ENCODE data around the gene CARD9.

Gene CARD9

DNA sequence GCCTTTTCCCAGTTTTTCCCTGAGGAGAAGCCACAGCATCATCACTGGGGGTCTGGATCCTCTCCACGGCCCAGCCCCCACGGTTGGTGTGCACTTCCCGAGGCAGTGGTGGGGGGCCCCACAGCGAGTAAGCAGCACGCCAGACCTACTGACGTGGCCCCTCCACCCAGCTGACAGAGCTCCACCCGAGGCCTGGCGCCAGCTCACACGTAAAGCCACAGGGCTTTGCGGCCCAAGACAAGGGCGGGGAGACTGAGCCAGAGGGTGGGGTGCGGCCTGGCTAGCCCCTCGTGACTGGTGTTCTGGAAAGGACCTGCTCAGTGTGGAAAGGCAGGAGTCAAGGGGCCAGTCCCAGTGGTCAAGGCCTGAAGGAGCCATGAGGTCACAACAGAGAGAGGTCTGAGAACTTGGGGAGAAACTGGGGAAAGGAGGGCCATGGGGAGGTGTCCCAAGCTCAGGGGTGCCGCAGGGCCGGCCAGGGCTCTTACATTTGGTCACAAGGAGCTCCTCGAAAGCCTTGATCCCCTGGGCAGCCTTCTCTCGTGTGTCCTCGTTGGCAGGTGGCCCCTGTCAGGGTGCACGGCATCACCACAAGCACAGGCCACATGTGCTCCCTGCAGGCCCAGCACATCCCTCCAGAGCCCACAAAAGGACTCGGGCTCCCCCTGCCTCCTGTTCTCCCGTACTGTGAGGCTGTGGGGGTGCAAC is 21.0 kb upstream of the CARD9 start:
- FAIRE-seq (no peak), DNase-seq (ENCODE audit: insufficient read length, low spot score) (no peak)
- no peak for TF ChIP-seq POLR2A (IDR thresholded peaks at IDR 0.05; ENCODE audit: low read depth, low read length)

DNA sequence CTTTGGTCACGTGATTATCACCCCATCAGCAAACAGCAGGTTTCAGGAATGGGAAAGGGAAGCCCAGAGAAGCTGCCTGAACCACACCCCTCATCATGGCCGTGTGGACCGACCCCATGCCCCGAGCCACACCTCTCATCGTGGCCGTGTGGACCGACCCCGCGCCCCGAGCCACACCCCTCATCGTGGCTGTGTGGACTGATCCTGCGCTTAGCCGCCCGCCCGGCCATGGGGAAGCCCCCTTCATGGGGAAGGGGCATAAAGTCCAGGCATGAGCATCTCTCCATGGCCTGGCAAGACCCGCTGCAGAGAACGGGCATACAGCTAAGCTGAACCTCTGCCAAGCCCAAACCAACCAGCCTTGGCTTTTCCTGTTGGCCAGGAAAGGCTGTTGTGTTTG is 20.1 kb upstream of the CARD9 start:
- TF ChIP-seq POLR2A (IDR thresholded peaks at IDR 0.05; ENCODE audit: low read depth, low read length): no peak
- no peak for FAIRE-seq

DNA sequence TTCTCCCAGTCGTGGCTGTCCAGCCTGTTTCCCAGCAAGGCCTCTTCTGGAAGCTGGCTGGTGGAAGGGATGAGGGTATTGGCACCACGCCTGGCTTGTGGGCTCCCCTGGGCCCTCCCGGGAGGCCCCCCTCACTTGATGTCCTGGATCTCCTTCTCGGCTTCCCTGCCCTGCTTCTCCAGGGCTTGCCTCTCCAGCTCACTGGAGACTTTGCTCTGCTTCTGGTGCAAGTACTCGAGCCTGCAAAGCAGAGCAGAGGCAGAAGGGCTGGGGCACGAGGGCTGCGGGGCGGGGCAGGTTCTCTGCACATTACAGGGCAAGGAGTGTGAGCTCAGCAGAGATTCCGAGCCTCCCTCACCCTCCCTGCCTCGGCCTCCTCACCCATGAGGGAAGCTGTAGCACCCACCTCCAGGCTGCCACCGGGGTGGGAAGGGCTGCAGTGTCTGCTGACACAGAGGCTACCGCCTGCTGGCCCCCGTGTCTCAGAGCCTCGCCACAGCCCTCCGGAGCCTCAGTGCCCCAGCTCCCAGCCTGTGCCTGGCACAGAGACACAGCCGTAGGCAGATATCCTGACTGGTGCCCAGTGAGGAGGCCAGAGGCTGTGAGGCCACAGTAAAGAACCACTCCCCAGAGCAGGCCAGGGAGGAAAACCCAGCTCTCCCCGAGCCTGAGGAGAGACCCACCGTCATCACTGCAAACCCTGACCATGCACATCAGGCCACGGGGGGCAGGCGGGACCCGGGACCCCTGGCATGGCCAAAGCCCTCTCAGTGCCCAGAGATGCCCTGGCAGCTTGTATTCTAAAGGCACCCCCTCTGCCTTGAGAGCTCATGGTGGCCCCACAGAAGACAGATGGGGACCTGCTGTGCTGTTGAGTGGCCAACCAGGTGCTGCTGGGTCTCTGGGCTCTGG is 19.3 kb upstream of the CARD9 start:
- FAIRE-seq: no peak

More for the DNA sequence above, 20.1 kb upstream of the CARD9 start:
- DNase-seq (ENCODE audit: insufficient read length, low spot score): no peak

DNA sequence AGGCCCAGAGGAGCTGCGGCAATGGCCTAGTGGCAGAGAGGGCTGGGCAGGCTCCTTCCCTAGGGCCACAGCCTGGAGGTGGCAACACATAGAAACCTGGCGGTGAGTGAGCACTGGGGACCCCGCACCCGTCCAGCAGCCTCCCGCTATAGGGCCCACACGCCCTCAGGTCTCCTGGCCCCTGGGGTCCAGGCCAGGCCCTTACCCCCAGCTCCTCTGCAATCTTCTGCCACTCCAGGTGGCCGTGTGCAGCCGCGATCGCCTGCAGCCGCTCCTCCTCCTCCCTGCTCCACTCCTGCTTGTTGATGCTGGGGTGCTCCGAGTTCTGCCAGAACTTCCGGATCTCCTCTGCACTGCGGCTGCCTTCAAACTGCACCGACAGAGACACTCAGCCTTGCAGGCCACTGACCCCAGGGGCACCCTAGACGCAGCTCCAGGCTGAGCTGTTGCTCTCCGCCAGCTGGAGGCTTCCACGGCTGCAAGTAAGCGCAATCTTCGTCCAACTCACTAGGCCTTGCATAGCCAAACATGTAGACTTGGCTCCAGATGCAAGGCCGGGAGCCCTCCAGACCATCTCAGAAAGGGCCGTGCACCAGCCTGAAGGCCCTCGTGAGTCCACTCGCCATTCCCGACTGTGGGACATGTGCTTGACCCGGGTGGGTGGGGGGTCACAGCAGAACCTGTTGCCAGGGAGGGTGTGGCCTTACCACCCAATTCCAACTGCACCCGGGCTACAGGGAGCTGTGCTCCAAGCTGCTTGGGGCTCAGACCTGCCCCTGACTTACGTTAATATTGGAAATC is 18.5 kb upstream of the CARD9 start:
- DNase-seq (ENCODE audit: insufficient read length, low spot score): no peak
- FAIRE-seq: no peak
- no peak for TF ChIP-seq POLR2A (IDR thresholded peaks at IDR 0.05; ENCODE audit: low read depth, low read length)

More for the DNA sequence above, 19.3 kb upstream of the CARD9 start:
- TF ChIP-seq POLR2A (IDR thresholded peaks at IDR 0.05; ENCODE audit: low read depth, low read length): no peak
- no peak for DNase-seq (ENCODE audit: insufficient read length, low spot score)

DNA sequence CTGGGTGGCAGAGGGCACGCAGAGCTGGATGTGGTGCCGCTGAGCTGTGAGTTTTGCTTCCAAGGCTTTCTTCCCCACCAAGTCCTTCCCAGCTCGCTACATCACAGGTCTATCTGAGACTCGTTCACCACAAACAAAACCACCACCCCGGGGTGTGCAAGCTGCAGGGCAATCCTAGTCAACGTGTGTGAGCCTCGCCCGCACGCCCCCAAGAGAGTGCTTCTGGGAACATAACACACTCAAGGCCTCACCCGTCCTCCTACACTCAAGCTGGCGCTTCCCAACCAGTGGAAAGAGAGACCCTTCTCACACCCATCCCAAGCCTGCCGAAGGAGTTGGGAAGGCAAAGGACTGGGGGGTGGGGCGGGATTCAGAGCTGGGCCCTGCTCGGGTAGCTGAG is 15.9 kb upstream of the CARD9 start:
- TF ChIP-seq POLR2A (IDR thresholded peaks at IDR 0.05; ENCODE audit: low read depth, low read length): no peak
- FAIRE-seq (no peak), DNase-seq (ENCODE audit: insufficient read length, low spot score) (no peak)

DNA sequence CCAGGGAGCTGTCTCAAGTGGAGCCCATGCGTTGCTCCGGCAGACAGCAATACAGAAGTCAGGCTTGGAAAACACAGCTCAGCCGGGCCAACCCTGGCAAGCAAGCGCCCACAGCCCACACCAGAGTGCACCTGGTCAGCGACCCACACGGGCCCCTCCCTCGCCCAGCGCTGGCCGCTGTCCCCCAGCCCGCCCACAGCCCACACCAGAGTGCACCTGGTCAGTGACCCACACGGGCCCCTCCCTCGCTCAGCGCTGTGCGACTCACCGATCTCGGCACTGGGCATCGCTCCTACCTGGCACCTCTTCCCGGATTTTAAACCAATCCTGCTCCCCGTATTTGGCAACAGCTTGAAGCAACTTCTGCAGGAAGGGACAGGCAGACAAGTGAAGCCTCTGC is 13.7 kb upstream of the CARD9 start:
- FAIRE-seq: no peak
- no peak for DNase-seq (ENCODE audit: insufficient read length, low spot score)
- no peak for TF ChIP-seq POLR2A (IDR thresholded peaks at IDR 0.05; ENCODE audit: low read depth, low read length)

DNA sequence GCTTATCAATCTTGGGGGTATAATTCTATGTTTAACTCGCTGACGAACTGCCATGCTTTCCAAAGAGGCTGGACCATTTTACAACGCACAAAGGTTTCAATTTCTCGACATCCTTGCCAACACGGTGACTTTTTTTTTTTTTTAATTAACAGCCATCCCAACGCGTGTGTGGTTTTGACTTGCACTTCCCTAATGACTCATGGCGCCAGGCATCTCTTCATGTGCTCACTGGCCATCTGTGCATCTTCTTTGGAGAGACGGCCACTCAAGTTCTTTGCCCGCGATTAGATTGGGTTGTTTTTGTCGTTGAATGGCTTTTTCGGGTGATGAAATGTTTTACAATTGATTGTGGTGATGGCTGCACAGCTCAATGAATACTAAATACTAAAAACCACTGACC is 12.5 kb upstream of the CARD9 start:
- FAIRE-seq: no peak
- no peak for TF ChIP-seq POLR2A (IDR thresholded peaks at IDR 0.05; ENCODE audit: low read depth, low read length)
- DNase-seq (ENCODE audit: insufficient read length, low spot score): no peak

DNA sequence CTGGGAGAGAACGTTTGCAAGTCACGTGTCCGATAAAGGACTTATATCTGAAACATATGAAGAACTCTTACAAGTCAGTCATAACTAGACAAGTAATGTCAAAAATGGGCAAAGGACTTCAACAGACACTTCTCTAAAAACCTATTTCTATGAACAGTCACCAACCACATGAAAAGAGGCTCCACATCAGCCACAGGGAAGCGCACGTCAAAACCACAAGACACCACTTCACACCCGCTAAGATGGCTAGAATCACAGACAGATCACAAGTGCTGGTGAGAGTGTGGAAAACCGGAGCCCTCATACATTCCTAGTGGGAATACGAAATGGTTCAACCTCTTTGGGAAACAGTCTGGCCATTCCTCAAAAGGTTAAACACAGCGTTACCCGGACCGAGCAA is 11.5 kb upstream of the CARD9 start:
- TF ChIP-seq POLR2A (IDR thresholded peaks at IDR 0.05; ENCODE audit: low read depth, low read length): no peak
- FAIRE-seq (no peak), DNase-seq (ENCODE audit: insufficient read length, low spot score) (no peak)

DNA sequence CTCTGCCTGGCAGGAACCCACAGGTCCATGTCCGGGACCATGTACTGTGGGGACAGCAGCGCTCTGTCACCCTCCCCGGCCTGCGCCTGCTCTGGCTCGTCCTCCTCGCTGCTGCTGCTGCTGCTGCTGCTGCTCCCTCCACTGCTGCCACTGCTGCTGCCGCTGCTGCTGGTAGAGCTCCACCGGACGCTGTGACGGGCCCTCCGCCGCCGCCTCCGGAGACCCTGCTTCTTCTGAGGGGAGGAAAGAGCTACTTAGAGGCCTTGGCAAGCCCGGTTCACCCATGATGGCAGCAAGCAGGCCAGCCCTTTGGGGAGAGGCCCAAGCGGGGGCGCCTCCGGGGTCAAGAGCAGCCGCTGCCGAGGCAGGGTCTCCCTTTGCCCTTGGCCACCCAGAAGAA is 10.0 kb upstream of the CARD9 start:
- TF ChIP-seq POLR2A (IDR thresholded peaks at IDR 0.05; ENCODE audit: low read depth, low read length): no peak
- FAIRE-seq: no peak
- DNase-seq (ENCODE audit: insufficient read length, low spot score): no peak

DNA sequence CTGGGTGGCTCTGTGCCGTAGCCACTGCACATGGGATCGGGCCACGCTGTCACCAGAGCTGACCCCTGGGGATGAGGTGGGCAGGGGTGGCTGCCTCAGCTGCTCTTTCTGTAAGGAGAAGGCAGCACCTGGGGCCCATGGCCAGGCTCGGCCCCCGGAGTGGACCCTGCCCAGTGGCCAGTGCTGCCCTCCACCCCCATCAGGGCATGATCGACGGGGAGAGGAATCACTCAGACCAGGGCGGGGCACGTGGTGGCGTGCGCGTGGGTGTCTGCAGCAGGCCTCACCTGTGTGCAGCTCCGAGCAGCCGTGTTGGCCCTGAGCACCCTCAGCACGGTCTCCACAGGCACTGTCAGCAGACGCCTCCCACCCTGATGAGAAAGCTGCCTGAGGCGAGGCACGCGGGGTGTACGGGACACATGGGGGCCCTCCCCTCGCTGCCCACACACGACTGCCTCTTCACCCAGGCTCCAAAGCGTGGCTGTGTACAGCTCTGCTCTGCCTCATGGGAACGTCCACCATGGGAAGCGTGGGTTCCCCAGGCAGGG is 8.6 kb upstream of the CARD9 start:
- TF ChIP-seq POLR2A (IDR thresholded peaks at IDR 0.05; ENCODE audit: low read depth, low read length): no peak
- FAIRE-seq: no peak
- DNase-seq (ENCODE audit: insufficient read length, low spot score): no peak

DNA sequence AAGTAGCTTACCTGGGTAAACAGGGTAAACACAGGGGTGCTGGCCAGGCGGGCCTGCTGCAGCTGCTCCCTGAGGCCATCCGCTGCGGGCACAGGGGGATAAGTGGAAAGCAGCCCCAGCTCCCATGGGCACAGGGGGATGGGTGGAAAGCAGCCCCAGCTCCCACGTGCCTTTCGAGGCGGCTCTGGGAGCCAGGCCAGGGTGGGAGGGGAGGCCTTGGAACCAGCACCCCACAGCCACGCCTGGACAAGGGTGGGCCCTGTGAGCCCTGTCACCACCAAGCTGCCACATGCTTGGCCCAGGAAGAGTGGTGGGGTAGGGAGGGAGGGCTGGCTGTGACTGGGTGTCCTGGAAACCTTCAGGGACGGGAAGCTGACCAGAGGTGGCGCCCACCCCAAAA is 7.8 kb upstream of the CARD9 start:
- DNase-seq (ENCODE audit: insufficient read length, low spot score): no peak
- FAIRE-seq: no peak
- TF ChIP-seq POLR2A (IDR thresholded peaks at IDR 0.05; ENCODE audit: low read depth, low read length): no peak

DNA sequence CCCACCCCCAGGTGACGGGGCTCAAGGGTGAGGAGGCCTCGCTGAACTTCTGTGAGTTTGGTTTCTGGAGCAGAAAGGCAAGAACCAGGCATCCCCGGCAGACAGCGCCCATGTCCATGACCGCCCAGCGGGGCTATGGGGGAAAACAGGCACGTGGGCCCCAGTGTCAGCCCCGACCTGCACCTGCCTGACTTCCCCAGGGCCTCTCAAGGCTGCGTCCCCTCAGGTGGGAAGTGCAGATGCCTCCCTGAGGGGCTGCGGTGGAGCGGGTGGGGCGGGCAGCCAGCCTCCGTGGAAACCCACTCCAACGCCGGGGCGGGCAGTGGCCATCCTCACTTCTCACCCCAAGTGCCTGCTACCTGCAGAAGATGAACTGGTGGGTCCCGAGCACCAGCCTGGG is 6.9 kb upstream of the CARD9 start:
- FAIRE-seq (no peak), DNase-seq (ENCODE audit: insufficient read length, low spot score) (no peak)
- TF ChIP-seq POLR2A (IDR thresholded peaks at IDR 0.05; ENCODE audit: low read depth, low read length): no peak

DNA sequence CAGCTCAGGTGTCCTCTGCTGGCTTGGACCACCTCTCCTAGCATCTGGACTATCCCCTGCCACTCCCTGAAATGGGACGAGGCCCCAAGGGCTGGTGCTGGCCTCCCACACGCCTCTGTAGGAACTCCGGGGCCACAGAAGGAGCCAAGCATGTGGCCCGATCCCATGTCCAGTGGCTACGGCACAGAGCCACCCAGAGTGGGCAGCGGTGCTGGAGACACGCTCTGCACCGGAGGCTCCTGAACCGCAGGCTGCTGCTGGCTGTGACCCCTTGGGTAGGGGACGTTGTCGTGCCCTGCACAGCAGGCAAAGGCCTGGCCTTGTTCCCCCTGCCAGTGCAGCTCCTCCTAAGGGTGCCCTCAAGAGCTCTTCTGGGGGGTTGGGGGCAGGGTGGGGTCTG is 6.4 kb upstream of the CARD9 start:
- DNase-seq (ENCODE audit: insufficient read length, low spot score) (no peak), FAIRE-seq (no peak)
- TF ChIP-seq POLR2A (IDR thresholded peaks at IDR 0.05; ENCODE audit: low read depth, low read length): no peak

DNA sequence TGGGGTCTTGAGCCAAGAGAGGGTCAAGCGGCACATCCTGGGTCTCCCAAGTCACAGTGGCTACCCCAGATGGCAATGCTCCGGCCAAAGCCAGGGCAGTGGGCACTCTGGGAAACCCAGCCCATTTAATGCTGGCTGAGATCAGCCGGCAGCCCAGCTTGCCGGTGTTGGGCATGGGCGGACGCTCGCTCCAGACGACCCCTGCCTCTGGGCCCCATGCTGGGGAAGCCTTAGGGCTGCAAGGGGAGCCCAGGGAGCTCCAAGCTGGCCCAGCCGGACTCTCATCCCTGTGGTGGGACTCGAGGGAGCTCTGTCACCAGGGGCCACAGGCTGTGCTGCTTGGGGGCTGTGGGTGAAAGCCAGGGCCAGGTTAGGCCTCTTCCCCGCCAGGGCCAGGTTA is 5.9 kb upstream of the CARD9 start:
- TF ChIP-seq POLR2A (IDR thresholded peaks at IDR 0.05; ENCODE audit: low read depth, low read length): no peak
- FAIRE-seq: no peak
- no peak for DNase-seq (ENCODE audit: insufficient read length, low spot score)

Measured in H54 (cell line).